Midbrain (tissue), 1 donor: ENCODE data around the gene RARB.

Experiments
- DNase-seq: peaks from one replicate; lab custom pipeline; 2025; lab: John Stamatoyannopoulos, UW

Gene RARB

GRCh38 chr3:25554376-25554775 is 126.3 kb downstream of the RARB start:
- no peak for DNase-seq

- DNase-seq, result no peak
Measured at GRCh38 chr3:25555695-25556437, 127.8 kb downstream of the RARB start.

GRCh38 chr3:25556447-25556846 is 128.4 kb downstream of the RARB start:
- DNase-seq, result no peak

- no peak for DNase-seq
Measured at GRCh38 chr3:25557694-25558093, 129.6 kb downstream of the RARB start.

- no peak for DNase-seq
Measured at GRCh38 chr3:25558121-25558520, 130.1 kb downstream of the RARB start.

- no peak for DNase-seq
Measured at GRCh38 chr3:25558796-25559195, 130.7 kb downstream of the RARB start.

- DNase-seq, result no peak
Measured at GRCh38 chr3:25563601-25564000, 135.5 kb downstream of the RARB start.

- no peak for DNase-seq
Measured at GRCh38 chr3:25564075-25564474, 136.0 kb downstream of the RARB start.

- no peak for DNase-seq
Measured at GRCh38 chr3:25565807-25566206, 137.7 kb downstream of the RARB start.

- no peak for DNase-seq
Measured at GRCh38 chr3:25566358-25566920, 138.4 kb downstream of the RARB start.

GRCh38 chr3:25567388-25567787 is 139.3 kb downstream of the RARB start:
- no peak for DNase-seq

- no peak for DNase-seq
Measured at GRCh38 chr3:25567806-25568524, 139.9 kb downstream of the RARB start.

- no peak for DNase-seq
Measured at GRCh38 chr3:25568525-25569078, 140.5 kb downstream of the RARB start.

- DNase-seq, result no peak
Measured at GRCh38 chr3:25571285-25571684, 143.2 kb downstream of the RARB start.

GRCh38 chr3:25572336-25572735 is 144.3 kb downstream of the RARB start:
- DNase-seq, result no peak

- no peak for DNase-seq
Measured at GRCh38 chr3:25572919-25573385, 144.9 kb downstream of the RARB start.

GRCh38 chr3:25573386-25574171 is 145.5 kb downstream of the RARB start:
- DNase-seq, result no peak

- DNase-seq, result no peak
Measured at GRCh38 chr3:25574172-25574765, 146.2 kb downstream of the RARB start.

- DNase-seq, result no peak
Measured at GRCh38 chr3:25575001-25575400, 146.9 kb downstream of the RARB start.

- DNase-seq, result no peak
Measured at GRCh38 chr3:25576146-25576545, 148.1 kb downstream of the RARB start.

GRCh38 chr3:25576831-25577454 is 148.9 kb downstream of the RARB start:
- DNase-seq, result no peak
